ENCODE measurements around the gene SWSAP1. TPM values are rescaled to one million over a fixed set of nuclear protein-coding genes. Genes with fewer than 3 reads are reported as not detected.

SWSAP1 gene
- total and polyA plus RNA-seq, 2 donors (not counting 1 experiment from before 2014, with no cell fraction given): 0.50 to 1.2 TPM

DNA sequence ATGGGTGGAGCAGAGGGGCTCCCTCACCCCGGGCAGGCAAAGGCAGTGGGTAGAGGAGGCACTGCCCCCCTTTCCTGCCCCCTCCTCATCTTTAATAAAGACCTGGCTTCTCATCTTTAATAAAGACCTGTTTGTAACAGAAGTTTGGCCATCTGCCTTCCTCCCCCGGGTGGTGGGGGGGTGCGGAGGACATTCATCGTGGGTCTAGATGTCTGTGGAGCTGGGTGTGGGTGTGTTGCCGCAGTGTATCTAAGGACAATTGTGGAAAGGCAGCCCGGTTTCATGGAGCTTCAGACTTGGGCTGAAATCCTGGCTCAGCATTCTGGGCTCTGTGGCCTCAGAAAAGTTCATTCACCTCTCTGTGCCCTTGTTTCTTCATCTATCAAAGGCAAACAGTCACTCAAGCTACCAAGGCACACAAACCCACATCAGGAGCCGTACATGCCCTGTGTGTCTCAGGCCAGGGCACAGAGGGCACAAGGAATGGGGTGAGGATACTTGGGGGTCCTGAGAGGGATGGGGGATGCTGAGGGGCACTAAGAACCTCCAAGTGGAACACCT lies 8.8 kb upstream of the SWSAP1 start:
- DNase-seq (ENCODE audit: low read depth in 2 of 2): no peak
- H3K27ac ChIP-seq (ENCODE audit: insufficient read depth, low read length): no peak overlapping the region

DNA sequence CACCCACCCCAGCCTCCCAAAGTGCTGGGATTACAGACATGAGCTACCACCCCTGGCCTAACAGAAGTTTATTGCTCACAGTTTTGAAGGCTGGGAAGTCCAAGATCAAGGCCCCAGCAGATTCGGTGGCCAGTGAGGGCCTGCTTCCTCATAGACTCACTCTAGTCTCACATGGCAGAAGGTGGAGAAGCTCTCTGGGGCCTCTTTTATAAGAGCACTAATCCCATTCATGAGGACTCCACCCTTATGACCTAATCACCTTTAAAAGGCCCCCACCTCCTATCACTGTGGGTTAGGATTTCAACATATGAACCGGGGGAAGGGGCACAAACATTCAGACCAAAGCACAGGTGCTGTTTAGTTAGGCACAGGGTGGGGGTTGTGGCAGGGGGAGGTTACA lies 6.9 kb upstream of the SWSAP1 start:
- DNase-seq (ENCODE audit: low read depth in 2 of 2): no peak
- no peak for TF ChIP-seq EZH2 (IDR thresholded peaks at IDR 0.05; ENCODE audit: low read length, missing control alignments)
- TF ChIP-seq, protein P1, sequence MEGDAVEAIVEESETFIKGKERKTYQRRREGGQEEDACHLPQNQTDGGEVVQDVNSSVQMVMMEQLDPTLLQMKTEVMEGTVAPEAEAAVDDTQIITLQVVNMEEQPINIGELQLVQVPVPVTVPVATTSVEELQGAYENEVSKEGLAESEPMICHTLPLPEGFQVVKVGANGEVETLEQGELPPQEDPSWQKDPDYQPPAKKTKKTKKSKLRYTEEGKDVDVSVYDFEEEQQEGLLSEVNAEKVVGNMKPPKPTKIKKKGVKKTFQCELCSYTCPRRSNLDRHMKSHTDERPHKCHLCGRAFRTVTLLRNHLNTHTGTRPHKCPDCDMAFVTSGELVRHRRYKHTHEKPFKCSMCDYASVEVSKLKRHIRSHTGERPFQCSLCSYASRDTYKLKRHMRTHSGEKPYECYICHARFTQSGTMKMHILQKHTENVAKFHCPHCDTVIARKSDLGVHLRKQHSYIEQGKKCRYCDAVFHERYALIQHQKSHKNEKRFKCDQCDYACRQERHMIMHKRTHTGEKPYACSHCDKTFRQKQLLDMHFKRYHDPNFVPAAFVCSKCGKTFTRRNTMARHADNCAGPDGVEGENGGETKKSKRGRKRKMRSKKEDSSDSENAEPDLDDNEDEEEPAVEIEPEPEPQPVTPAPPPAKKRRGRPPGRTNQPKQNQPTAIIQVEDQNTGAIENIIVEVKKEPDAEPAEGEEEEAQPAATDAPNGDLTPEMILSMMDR (conservative IDR thresholded peaks at IDR 0.05 in 1 of 2, IDR thresholded peaks at IDR 0.05 in 1 of 2; ENCODE audit: low read depth in 1 of 2, low read length in 2 of 2): no peak
- Histone ChIP-seq H3K4me2 (ENCODE audit: extremely low read depth, insufficient read depth, low read length) (no peak overlapping the region), H3K9ac (ENCODE audit: insufficient read depth, low read length) (no peak overlapping the region), H3K9me3 (ENCODE audit: control insufficient read depth, insufficient read depth, low read depth, low read length) (no peaks in the 10 kb centered on the region), H2AFZ (ENCODE audit: low read length) (no peak overlapping the region), H3K27ac (ENCODE audit: insufficient read depth, low read length) (no peak overlapping the region), H3K4me3 (replicated peaks in 1 of 4; ENCODE audit: control extremely low read depth in 1 of 4, insufficient read depth in 1 of 4, low read depth in 3 of 4, low read length in 4 of 4) (no peak overlapping the region), H3K27me3 (ENCODE audit: control insufficient read depth, insufficient read depth, low read length) (no peaks in the 10 kb centered on the region), H3K36me3 (ENCODE audit: control insufficient read depth, insufficient read depth, low read length) (no peaks in the 10 kb centered on the region), H4K20me1 (ENCODE audit: control insufficient read depth, extremely low read depth, insufficient read depth, low read length) (no peaks in the 10 kb centered on the region), H3K4me1 (ENCODE audit: control insufficient read depth, extremely low read depth, insufficient read depth, low read length) (no peaks in the 10 kb centered on the region), H3K79me2 (ENCODE audit: control insufficient read depth, insufficient read depth, low read length) (no peaks in the 10 kb centered on the region)

More for the DNA sequence above, 8.8 kb upstream of the SWSAP1 start:
- H4K20me1 ChIP-seq (ENCODE audit: control insufficient read depth, extremely low read depth, insufficient read depth, low read length): no peaks in the 10 kb centered on the region
- H3K79me2 ChIP-seq (ENCODE audit: control insufficient read depth, insufficient read depth, low read length): no peaks in the 10 kb centered on the region
- H3K4me3 ChIP-seq (replicated peaks in 1 of 4; ENCODE audit: control extremely low read depth in 1 of 4, insufficient read depth in 1 of 4, low read depth in 3 of 4, low read length in 4 of 4): no peak overlapping the region
- TF ChIP-seq, protein P1 (conservative IDR thresholded peaks at IDR 0.05 in 1 of 2, IDR thresholded peaks at IDR 0.05 in 1 of 2; ENCODE audit: low read depth in 1 of 2, low read length in 2 of 2): no peak
- no peak for TF ChIP-seq EZH2 (IDR thresholded peaks at IDR 0.05; ENCODE audit: low read length, missing control alignments)
- no peaks in the 10 kb centered on the region for H3K9me3 ChIP-seq (ENCODE audit: control insufficient read depth, insufficient read depth, low read depth, low read length)
- H3K9ac ChIP-seq (ENCODE audit: insufficient read depth, low read length): no peak overlapping the region
- H2AFZ ChIP-seq (ENCODE audit: low read length): no peak overlapping the region
- no peak overlapping the region for H3K4me2 ChIP-seq (ENCODE audit: extremely low read depth, insufficient read depth, low read length)
- no peaks in the 10 kb centered on the region for H3K27me3 ChIP-seq (ENCODE audit: control insufficient read depth, insufficient read depth, low read length)
- H3K4me1 ChIP-seq (ENCODE audit: control insufficient read depth, extremely low read depth, insufficient read depth, low read length): no peaks in the 10 kb centered on the region
- peaks cover 8% of the 10 kb centered on the region for H3K36me3 ChIP-seq (ENCODE audit: control insufficient read depth, insufficient read depth, low read length)

- H3K4me3 ChIP-seq (replicated peaks in 1 of 4; ENCODE audit: control extremely low read depth in 1 of 4, insufficient read depth in 1 of 4, low read depth in 3 of 4, low read length in 4 of 4): no peak overlapping the region
- H4K20me1 ChIP-seq (ENCODE audit: control insufficient read depth, extremely low read depth, insufficient read depth, low read length): no peaks in the 10 kb centered on the region
- H3K4me1 ChIP-seq (ENCODE audit: control insufficient read depth, extremely low read depth, insufficient read depth, low read length): peaks cover 4% of the 10 kb centered on the region
- TF ChIP-seq, protein P1 (conservative IDR thresholded peaks at IDR 0.05 in 1 of 2, IDR thresholded peaks at IDR 0.05 in 1 of 2; ENCODE audit: low read depth in 1 of 2, low read length in 2 of 2): no peak
- no peak for TF ChIP-seq EZH2 (IDR thresholded peaks at IDR 0.05; ENCODE audit: low read length, missing control alignments)
- H3K27me3 ChIP-seq (ENCODE audit: control insufficient read depth, insufficient read depth, low read length): no peaks in the 10 kb centered on the region
- H3K36me3 ChIP-seq (ENCODE audit: control insufficient read depth, insufficient read depth, low read length): no peaks in the 10 kb centered on the region
- peaks cover 1% of the 10 kb centered on the region for H3K79me2 ChIP-seq (ENCODE audit: control insufficient read depth, insufficient read depth, low read length)
- no peak overlapping the region for H2AFZ ChIP-seq (ENCODE audit: low read length)
- no peak for DNase-seq (ENCODE audit: low read depth in 2 of 2)
- H3K9ac ChIP-seq (ENCODE audit: insufficient read depth, low read length): no peak overlapping the region
- H3K9me3 ChIP-seq (ENCODE audit: control insufficient read depth, insufficient read depth, low read depth, low read length): no peaks in the 10 kb centered on the region
- H3K4me2 ChIP-seq (ENCODE audit: extremely low read depth, insufficient read depth, low read length): no peak overlapping the region
- no peak overlapping the region for H3K27ac ChIP-seq (ENCODE audit: insufficient read depth, low read length)
These were observed 3.7 kb upstream of the SWSAP1 start for GRCh38 chr19:11370744-11371143.

Measured in fibroblast of lung (primary cell).